HepG2 (cell line): ENCODE results near the gene TPST2. TPM values are rescaled to one million over a fixed set of nuclear protein-coding genes. Genes with fewer than 3 reads are reported as not detected.

Experiments
- ATAC-seq: fragments of 200-7000 bp; cut with Tn5 transposase; 3 replicates; pipeline ENCODE4 v1.9.1; 2020; ENCODE audit warnings: mild to moderate bottlenecking, moderate library complexity
- BruUV-seq: library from RNA; stranded (reverse); fragments of 400-500 nt; replicated peaks from 2 replicates; lab custom pipeline; 2021; lab: Mats Ljungman, UMichigan
- CTCF ChIA-PET: fragments of 300-600 bp; formaldehyde crosslinking; extraction: SDS; loops from one replicate; lab custom pipeline; 2021; ENCODE audit warnings: low total read pairs, inconsistent platforms, low intra/inter-chr PET ratio; lab: Yijun Ruan, JAX
- POLR2A ChIA-PET: fragments of 350-600 bp; sonication (Branson Sonifier 250); formaldehyde crosslinking; loops from one replicate; lab custom pipeline; 2020; ENCODE audit warnings: antibody characterized with exemption, inconsistent platforms; lab: Yijun Ruan, JAX
- DNase-seq: peaks from one replicate; pipeline ENCODE4 v3.0.0-alpha.2; 2015; ENCODE audit warnings: low spot score
- FAIRE-seq: peaks from 3 replicates; lab custom pipeline; 2011; peaks lifted over from hg19 to GRCh38; lab: Jason Lieb, UNC
- H2AFZ ChIP-seq: one replicate; pipeline ENCODE4 v1.6.1; 2011; ENCODE audit warnings: low read length, inconsistent platforms
- H3K27ac ChIP-seq: fragments of 300-600 bp; 3 replicates; pipeline ENCODE4 v1.8.0; 2011; ENCODE audit warnings: mixed run types, mild to moderate bottlenecking, mixed read lengths, low read length, inconsistent platforms; ENCODE audit not compliant: insufficient read depth; ENCODE audit errors: extremely low read length
- H3K27me3 ChIP-seq, 2 experiments: fragments of 200-600 bp in 1 of 2; 2 replicates in 1 of 2; 3 replicates in 1 of 2; pipeline versions ENCODE4 v1.6.0 to v1.8.0; 2011; ENCODE audit warnings: low read length in 2 of 2, mild to moderate bottlenecking in 2 of 2, moderate library complexity in 2 of 2, inconsistent platforms in 1 of 2; ENCODE audit not compliant: insufficient read depth in 2 of 2, control insufficient read depth in 1 of 2
- H3K36me3 ChIP-seq, 2 experiments: fragments of 200-600 bp in 1 of 2; replicated peaks in 1 of 2; 2 replicates in 1 of 2; 3 replicates in 1 of 2; pipeline versions ENCODE4 v1.5.1 to v1.8.0; 2011; ENCODE audit warnings: low read length in 2 of 2, inconsistent platforms in 1 of 2; ENCODE audit not compliant: insufficient read depth in 2 of 2, control insufficient read depth in 1 of 2
- H3K4me1 ChIP-seq: 2 replicates; pipeline ENCODE4 v1.5.1; 2012; ENCODE audit warnings: low read length, inconsistent platforms; ENCODE audit not compliant: insufficient read depth
- H3K4me2 ChIP-seq: 2 replicates; pipeline ENCODE4 v1.6.0; 2011; ENCODE audit warnings: low read depth, low read length, inconsistent platforms
- H3K4me3 ChIP-seq, 3 experiments: fragments of 200-600 bp in 1 of 3; sonication (generic), shearing (Covaris generic) in 1 of 3; replicated peaks in 1 of 3; 2 replicates each; pipeline ENCODE4 v1.5.1; 2011 to 2016; ENCODE audit warnings: low read length in 3 of 3, inconsistent platforms in 2 of 3, low read depth in 2 of 3, mild to moderate bottlenecking in 2 of 3, control low read depth in 1 of 3, mixed read lengths in 1 of 3; ENCODE audit not compliant: insufficient read depth in 1 of 3
- H3K79me2 ChIP-seq: one replicate; pipeline ENCODE4 v1.6.1; 2011; ENCODE audit warnings: low read length, inconsistent platforms; ENCODE audit not compliant: insufficient read depth
- H3K9ac ChIP-seq: 2 replicates; pipeline ENCODE4 v1.6.0; 2011; ENCODE audit warnings: mild to moderate bottlenecking, low read depth, low read length, inconsistent platforms; ENCODE audit not compliant: insufficient read depth
- H3K9me3 ChIP-seq: 2 replicates; pipeline ENCODE4 v1.5.1; 2012; ENCODE audit warnings: mild to moderate bottlenecking, low read length
- H4K20me1 ChIP-seq: 2 replicates; pipeline ENCODE4 v1.6.0; 2011; ENCODE audit warnings: inconsistent platforms, mild to moderate bottlenecking, low read length, moderate library complexity; ENCODE audit not compliant: insufficient read depth
- CAMTA2 ChIP-seq: sonication (generic); formaldehyde crosslinking; IDR thresholded peaks from 2 replicates; pipeline ENCODE4 v1.4.0; 2020; ENCODE audit warnings: mild to moderate bottlenecking, missing genetic modification reagents, borderline replicate concordance
- JUNB ChIP-seq: sonication (generic); formaldehyde crosslinking; IDR thresholded peaks from 2 replicates; pipeline ENCODE4 v1.8.0; 2022; ENCODE audit warnings: missing genetic modification reagents, mild to moderate bottlenecking, borderline replicate concordance
- MAZ ChIP-seq, 2 experiments: sonication (generic) in 1 of 2; formaldehyde crosslinking in 1 of 2; IDR thresholded peaks; 2 replicates each; pipeline versions ENCODE4 v1.5.0 to v1.6.1; 2012 to 2020; ENCODE audit warnings: low read depth in 2 of 2, mild to moderate bottlenecking in 2 of 2, borderline replicate concordance in 1 of 2, improper control_type of control experiment in 1 of 2, low read length in 1 of 2, missing genetic modification reagents in 1 of 2, moderate library complexity in 1 of 2
- SPEN ChIP-seq: sonication (generic); formaldehyde crosslinking; IDR thresholded peaks from 2 replicates; pipeline ENCODE4 v1.5.1; 2020; ENCODE audit warnings: low read depth, mild to moderate bottlenecking, missing genetic modification reagents
- ZBTB4 ChIP-seq: sonication (generic); formaldehyde crosslinking; IDR thresholded peaks from 2 replicates; pipeline ENCODE4 v1.4.0; 2020; ENCODE audit warnings: missing genetic modification reagents, mild to moderate bottlenecking, borderline replicate concordance
- WGBS: methylation state at CpG from one replicate; pipeline ENCODE4 v1.1.6; 2017; ENCODE audit warnings: low lambda C conversion rate; 5-methylcytosine and 5-hydroxymethylcytosine counted together
- in situ Hi-C: cut with HindIII; loops from 2 replicates; pipeline ENCODE4 v1.10.0; 2017; ENCODE audit warnings: low pct_unique_long_range_greater_than_20kb; ENCODE audit not compliant: extremely low pct_ligation_motif_present
- intact Hi-C: fragments of 100-400 bp; cut with micrococcal nuclease; formaldehyde crosslinking; loops from one replicate; pipeline ENCODE4 v1.10.0; 2022; ENCODE audit not compliant: unreplicated experiment
- polyA plus RNA-seq, 8 experiments: library from polyadenylated mRNA; depleted of rRNA in 3 of 8; stranded (reverse) in 7 of 8; unstranded in 1 of 8; fragments of >200 nt; fragmentation: Illumina TruSeq in 4 of 8; extraction: Trizol in 4 of 8; gene quantifications; 2 replicates each; pipeline versions ENCODE4 v1.2.1 to v1.2.3, GENCODE V29; 2011 to 2016; ENCODE audit warnings: low read depth in 4 of 8, missing spikeins in 1 of 8, mixed read lengths in 1 of 8; ENCODE audit not compliant: insufficient read depth in 1 of 8
- total RNA-seq, 5 experiments: library from RNA; depleted of rRNA; stranded (reverse); fragments of >200 nt; fragmentation: Illumina TruSeq; extraction: Trizol; gene quantifications; 2 replicates each; pipeline ENCODE4 v1.2.3, GENCODE V29; 2016; ENCODE audit warnings: low read depth in 1 of 5
- TF ChIP-seq, protein P1 (sequence below): sonication (generic); formaldehyde crosslinking; IDR thresholded peaks from 2 replicates; pipeline ENCODE4 v1.4.0; 2020; ENCODE audit warnings: low read depth, mild to moderate bottlenecking, missing genetic modification reagents

Gene TPST2
- total and polyA plus RNA-seq, 2 of the 13 experiments (the other 11 are each of a cell fraction or from before 2014, with no cell fraction given), result 15.2 to 23.8 TPM

GRCh38 chr22:26580240-26580962 lies 9.5 kb downstream of the TPST2 start:
- no peak overlapping the region for H3K9ac ChIP-seq
- TF ChIP-seq, protein P1, sequence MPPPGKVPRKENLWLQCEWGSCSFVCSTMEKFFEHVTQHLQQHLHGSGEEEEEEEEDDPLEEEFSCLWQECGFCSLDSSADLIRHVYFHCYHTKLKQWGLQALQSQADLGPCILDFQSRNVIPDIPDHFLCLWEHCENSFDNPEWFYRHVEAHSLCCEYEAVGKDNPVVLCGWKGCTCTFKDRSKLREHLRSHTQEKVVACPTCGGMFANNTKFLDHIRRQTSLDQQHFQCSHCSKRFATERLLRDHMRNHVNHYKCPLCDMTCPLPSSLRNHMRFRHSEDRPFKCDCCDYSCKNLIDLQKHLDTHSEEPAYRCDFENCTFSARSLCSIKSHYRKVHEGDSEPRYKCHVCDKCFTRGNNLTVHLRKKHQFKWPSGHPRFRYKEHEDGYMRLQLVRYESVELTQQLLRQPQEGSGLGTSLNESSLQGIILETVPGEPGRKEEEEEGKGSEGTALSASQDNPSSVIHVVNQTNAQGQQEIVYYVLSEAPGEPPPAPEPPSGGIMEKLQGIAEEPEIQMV, result no peak
- no peak for TF ChIP-seq ZBTB4 (CRISPR knock-in tag)
- TF ChIP-seq SPEN (CRISPR knock-in tag), result no peak
- TF ChIP-seq JUNB (CRISPR knock-in tag), result no peak
- TF ChIP-seq MAZ (IDR thresholded peaks at IDR 0.05; ENCODE audit: borderline replicate concordance, low read depth, low read length), result no peak
- no peak for TF ChIP-seq MAZ (CRISPR knock-in tag; IDR thresholded peaks at IDR 0.05; ENCODE audit: low read depth)
- no peak for TF ChIP-seq CAMTA2 (CRISPR knock-in tag)
- TF ChIP-seq, all 625 proteins: peak for 0
- POLR2A ChIA-PET, result no interaction called here
- H3K4me2 ChIP-seq, result no peak overlapping the region
- no peak for DNase-seq
- no peak overlapping the region for H3K27ac ChIP-seq
- H3K9me3 ChIP-seq, result no peaks in the 10 kb centered on the region
- peaks cover 8% of the 10 kb centered on the region; the same call in 1 of the 2 replicates for H3K4me1 ChIP-seq
- ATAC-seq, result no peak
- no peaks in the 10 kb centered on the region for H4K20me1 ChIP-seq
- no peak overlapping the region for H3K4me3 ChIP-seq
- no peak overlapping the region for H2AFZ ChIP-seq
- 0 out of 5 replicates have a peak, but pooled peaks cover 0 to 4% of the 10 kb centered on the region in 2 experiments for H3K36me3 ChIP-seq
- CTCF ChIA-PET, result no interaction called here
- 84% methylated on average over 13 of the region's 13 CpGs for WGBS
- H3K79me2 ChIP-seq, result no peaks in the 10 kb centered on the region
- no peak for FAIRE-seq
- intact Hi-C loops (no loop called here), in situ Hi-C loops (no loop called here)
- no TSS peak for BruUV-seq
- H3K27me3 ChIP-seq, result no peaks in the 10 kb centered on the region
